ENCODE data around the gene NHLRC1. TPM values are rescaled to one million over a fixed set of nuclear protein-coding genes. Genes with fewer than 3 reads are reported as not detected.

The NHLRC1 gene
- total and polyA plus RNA-seq, 2 of the 13 experiments (the other 11 are each of a cell fraction or from before 2014, with no cell fraction given) = 0.04 to 0.11 TPM

DNA sequence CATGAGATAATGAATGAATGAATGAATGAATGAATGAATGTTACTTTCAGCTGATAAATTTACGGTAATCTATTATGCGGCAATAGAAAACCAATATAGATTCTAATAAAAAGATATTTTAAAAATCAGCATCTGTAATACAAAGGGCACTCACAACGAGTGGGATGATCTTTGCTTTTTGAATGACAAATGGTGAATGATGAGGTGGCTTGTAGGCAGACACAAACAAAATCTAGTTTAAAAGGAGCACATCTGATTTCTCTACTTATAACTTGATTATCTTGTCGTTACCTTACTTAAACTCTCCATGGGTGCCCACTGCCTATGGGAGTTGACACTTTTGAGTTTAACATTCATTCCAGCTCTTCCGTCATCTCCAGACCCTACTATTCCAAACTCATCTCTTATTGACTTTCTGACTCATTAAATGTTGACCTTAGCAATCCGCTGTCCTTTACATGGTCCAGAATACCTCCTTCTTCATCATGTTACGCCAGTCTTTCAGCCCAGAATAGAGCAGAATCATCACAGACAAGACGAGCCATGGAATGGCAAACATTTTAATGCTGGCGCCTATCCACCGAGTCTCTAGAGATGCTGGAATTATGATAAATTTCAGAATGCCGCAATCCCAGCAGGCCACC, 41.3 kb downstream of the NHLRC1 start (continued):
- TF ChIP-seq, protein P1, sequence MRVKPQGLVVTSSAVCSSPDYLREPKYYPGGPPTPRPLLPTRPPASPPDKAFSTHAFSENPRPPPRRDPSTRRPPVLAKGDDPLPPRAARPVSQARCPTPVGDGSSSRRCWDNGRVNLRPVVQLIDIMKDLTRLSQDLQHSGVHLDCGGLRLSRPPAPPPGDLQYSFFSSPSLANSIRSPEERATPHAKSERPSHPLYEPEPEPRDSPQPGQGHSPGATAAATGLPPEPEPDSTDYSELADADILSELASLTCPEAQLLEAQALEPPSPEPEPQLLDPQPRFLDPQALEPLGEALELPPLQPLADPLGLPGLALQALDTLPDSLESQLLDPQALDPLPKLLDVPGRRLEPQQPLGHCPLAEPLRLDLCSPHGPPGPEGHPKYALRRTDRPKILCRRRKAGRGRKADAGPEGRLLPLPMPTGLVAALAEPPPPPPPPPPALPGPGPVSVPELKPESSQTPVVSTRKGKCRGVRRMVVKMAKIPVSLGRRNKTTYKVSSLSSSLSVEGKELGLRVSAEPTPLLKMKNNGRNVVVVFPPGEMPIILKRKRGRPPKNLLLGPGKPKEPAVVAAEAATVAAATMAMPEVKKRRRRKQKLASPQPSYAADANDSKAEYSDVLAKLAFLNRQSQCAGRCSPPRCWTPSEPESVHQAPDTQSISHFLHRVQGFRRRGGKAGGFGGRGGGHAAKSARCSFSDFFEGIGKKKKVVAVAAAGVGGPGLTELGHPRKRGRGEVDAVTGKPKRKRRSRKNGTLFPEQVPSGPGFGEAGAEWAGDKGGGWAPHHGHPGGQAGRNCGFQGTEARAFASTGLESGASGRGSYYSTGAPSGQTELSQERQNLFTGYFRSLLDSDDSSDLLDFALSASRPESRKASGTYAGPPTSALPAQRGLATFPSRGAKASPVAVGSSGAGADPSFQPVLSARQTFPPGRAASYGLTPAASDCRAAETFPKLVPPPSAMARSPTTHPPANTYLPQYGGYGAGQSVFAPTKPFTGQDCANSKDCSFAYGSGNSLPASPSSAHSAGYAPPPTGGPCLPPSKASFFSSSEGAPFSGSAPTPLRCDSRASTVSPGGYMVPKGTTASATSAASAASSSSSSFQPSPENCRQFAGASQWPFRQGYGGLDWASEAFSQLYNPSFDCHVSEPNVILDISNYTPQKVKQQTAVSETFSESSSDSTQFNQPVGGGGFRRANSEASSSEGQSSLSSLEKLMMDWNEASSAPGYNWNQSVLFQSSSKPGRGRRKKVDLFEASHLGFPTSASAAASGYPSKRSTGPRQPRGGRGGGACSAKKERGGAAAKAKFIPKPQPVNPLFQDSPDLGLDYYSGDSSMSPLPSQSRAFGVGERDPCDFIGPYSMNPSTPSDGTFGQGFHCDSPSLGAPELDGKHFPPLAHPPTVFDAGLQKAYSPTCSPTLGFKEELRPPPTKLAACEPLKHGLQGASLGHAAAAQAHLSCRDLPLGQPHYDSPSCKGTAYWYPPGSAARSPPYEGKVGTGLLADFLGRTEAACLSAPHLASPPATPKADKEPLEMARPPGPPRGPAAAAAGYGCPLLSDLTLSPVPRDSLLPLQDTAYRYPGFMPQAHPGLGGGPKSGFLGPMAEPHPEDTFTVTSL (CRISPR knock-in tag; IDR thresholded peaks at IDR 0.05; ENCODE audit: borderline replicate concordance) = peak; percentile 77; the same call in 1 of the 2 replicates
- no peak for TF ChIP-seq REXO4 (CRISPR knock-in tag; IDR thresholded peaks at IDR 0.05; ENCODE audit: borderline replicate concordance)
- TF ChIP-seq ZNF296 (CRISPR knock-in tag; conservative IDR thresholded peaks at IDR 0.05) = no peak
- no peak for TF ChIP-seq NR3C1 (CRISPR knock-in tag; IDR thresholded peaks at IDR 0.05)
- TF ChIP-seq GATAD1 (CRISPR knock-in tag; IDR thresholded peaks at IDR 0.05) = no peak
- no peak for TF ChIP-seq PITX1 (CRISPR knock-in tag; IDR thresholded peaks at IDR 0.05)
- 0 out of 2 replicates have a peak, but pooled peaks have one; percentile 22 for TF ChIP-seq JUN (CRISPR knock-in tag; IDR thresholded peaks at IDR 0.05)
- TF ChIP-seq ZFY (CRISPR knock-in tag; IDR thresholded peaks at IDR 0.05) = no peak
- no peak for TF ChIP-seq ELF4 (CRISPR knock-in tag; IDR thresholded peaks at IDR 0.05; ENCODE audit: borderline replicate concordance)
- no peak for TF ChIP-seq FLYWCH1 (CRISPR knock-in tag; IDR thresholded peaks at IDR 0.05)
- TF ChIP-seq ZNF431 (CRISPR knock-in tag; IDR thresholded peaks at IDR 0.05; ENCODE audit: borderline replicate concordance, low read depth) = no peak
- TF ChIP-seq SALL1 (CRISPR knock-in tag; IDR thresholded peaks at IDR 0.05) = no peak; the same call in 1 of the 2 replicates
- no peak for TF ChIP-seq U2AF2 (IDR thresholded peaks at IDR 0.05; ENCODE audit: low read depth, low read length)
- TF ChIP-seq TCF7L2 (IDR thresholded peaks at IDR 0.05; ENCODE audit: low read depth, low read length) = no peak
- TF ChIP-seq ZNF260 (CRISPR knock-in tag; IDR thresholded peaks at IDR 0.05; ENCODE audit: borderline replicate concordance, low read depth) = no peak
- TF ChIP-seq ZNF367 (CRISPR knock-in tag; IDR thresholded peaks at IDR 0.05; ENCODE audit: borderline replicate concordance) = no peak
- TF ChIP-seq, protein P2, sequence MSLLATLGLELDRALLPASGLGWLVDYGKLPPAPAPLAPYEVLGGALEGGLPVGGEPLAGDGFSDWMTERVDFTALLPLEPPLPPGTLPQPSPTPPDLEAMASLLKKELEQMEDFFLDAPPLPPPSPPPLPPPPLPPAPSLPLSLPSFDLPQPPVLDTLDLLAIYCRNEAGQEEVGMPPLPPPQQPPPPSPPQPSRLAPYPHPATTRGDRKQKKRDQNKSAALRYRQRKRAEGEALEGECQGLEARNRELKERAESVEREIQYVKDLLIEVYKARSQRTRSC (CRISPR knock-in tag; IDR thresholded peaks at IDR 0.05; ENCODE audit: low read depth) = no peak
- TF ChIP-seq, protein P3, sequence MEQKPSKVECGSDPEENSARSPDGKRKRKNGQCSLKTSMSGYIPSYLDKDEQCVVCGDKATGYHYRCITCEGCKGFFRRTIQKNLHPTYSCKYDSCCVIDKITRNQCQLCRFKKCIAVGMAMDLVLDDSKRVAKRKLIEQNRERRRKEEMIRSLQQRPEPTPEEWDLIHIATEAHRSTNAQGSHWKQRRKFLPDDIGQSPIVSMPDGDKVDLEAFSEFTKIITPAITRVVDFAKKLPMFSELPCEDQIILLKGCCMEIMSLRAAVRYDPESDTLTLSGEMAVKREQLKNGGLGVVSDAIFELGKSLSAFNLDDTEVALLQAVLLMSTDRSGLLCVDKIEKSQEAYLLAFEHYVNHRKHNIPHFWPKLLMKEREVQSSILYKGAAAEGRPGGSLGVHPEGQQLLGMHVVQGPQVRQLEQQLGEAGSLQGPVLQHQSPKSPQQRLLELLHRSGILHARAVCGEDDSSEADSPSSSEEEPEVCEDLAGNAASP (CRISPR knock-in tag; IDR thresholded peaks at IDR 0.05; ENCODE audit: borderline replicate concordance) = 0 out of 2 replicates have a peak, but pooled peaks have one; percentile 15
- TF ChIP-seq, protein P4, sequence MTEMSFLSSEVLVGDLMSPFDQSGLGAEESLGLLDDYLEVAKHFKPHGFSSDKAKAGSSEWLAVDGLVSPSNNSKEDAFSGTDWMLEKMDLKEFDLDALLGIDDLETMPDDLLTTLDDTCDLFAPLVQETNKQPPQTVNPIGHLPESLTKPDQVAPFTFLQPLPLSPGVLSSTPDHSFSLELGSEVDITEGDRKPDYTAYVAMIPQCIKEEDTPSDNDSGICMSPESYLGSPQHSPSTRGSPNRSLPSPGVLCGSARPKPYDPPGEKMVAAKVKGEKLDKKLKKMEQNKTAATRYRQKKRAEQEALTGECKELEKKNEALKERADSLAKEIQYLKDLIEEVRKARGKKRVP (CRISPR knock-in tag; IDR thresholded peaks at IDR 0.05) = peak in 1 of 2 experiments; percentile 76; a peak in 2 of 4 replicates
- no peak for TF ChIP-seq YEATS2 (CRISPR knock-in tag; IDR thresholded peaks at IDR 0.05; ENCODE audit: borderline replicate concordance)
- TF ChIP-seq ZNF207 (IDR thresholded peaks at IDR 0.05; ENCODE audit: borderline replicate concordance) = no peak
- no peak for TF ChIP-seq ZFX (CRISPR knock-in tag; IDR thresholded peaks at IDR 0.05; ENCODE audit: low read depth)
